Measurements from ENCODE around the gene PATJ.

GRCh38 chr1:62025892-62026291 is 283.6 kb downstream of the PATJ start:
- TF ChIP-seq CTCF (IDR thresholded peaks at IDR 0.05) (no peak), POLR2A (IDR thresholded peaks at IDR 0.05) (no peak)

Measured in testis (tissue), 2 donors.